ENCODE measurements around the gene PDAP1. TPM values are rescaled to one million over a fixed set of nuclear protein-coding genes. Genes with fewer than 3 reads are reported as not detected.
A peak's percentile ranks its signal among the peaks of the same experiment; 100 is the strongest.

Gene PDAP1
- total and polyA plus RNA-seq, 7 donors: 84.5 to 194 (median 89.5) TPM

DNA sequence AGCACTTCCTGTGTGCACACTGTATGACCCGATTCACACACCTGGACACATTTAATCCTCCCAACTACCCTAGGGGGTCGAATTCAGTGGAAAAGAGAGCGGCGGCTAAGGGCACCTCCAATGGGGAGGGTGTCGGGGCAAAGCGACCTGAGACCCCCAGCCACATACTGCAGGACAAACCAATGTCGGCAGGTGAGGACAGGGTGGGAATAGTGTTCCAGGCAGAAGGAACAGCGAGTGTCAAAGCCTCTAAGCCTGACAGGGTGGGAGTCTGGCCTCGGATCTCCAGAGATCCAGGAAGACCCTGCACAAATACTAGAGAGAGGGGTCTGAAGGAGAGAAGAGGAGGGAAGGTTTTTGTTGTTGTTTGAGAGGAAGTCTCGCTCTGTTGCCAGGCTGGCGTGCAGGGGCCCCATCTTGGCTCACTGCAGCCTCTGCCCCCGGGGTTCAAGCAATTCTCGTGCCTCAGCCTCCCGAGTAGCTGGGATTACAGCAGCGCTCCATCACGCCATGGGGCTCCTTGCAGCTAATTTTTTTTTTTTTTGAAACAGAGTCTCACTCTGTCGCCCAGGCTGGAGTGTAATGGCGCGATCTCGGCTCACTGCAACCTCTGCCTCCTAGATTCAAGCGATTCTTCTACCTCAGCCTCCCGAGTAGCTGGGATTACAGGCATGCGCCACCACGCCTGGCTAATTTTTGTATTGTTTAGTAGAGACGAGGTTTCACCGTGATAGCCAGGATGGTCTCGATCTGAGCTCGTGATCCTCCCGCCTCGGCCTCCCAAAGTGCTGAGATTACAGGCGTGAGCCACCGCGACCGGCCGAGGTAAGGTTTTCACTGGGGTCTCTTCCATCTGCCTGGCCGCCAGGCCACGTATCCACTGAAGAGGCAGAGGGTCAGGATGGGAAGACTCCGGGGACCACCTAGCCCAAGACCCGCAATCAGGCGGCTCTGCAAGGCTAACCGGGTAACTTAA lies 35.0 kb downstream of the PDAP1 start:
- H3K9me3 ChIP-seq: no peaks in the 10 kb centered on the region
- no peak for TF ChIP-seq POLR2A (IDR thresholded peaks at IDR 0.05)
- TF ChIP-seq POLR2AphosphoS5 (IDR thresholded peaks at IDR 0.05): no peak
- no peak for TF ChIP-seq EP300 (IDR thresholded peaks at IDR 0.05)
- no peak for TF ChIP-seq CTCF (IDR thresholded peaks at IDR 0.05)
- no peaks in the 10 kb centered on the region for H3K36me3 ChIP-seq
- H3K27ac ChIP-seq: peak overlapping the region; percentile 82 to 89 (median 85)
- intact Hi-C loops (cut with DNase I): loop anchor here (1.0 kb wide), 1 partner anchor 35 kb away; the partner anchor contains the start of genes BUD31 and PDAP1
- H3K4me3 ChIP-seq: peak overlapping the region in 3 of 4 donors; percentile 74 to 100 (median 82)
- peak; percentile 55 for DNase-seq
- peaks cover 0 to 31% (median 22%) of the 10 kb centered on the region in 4 donors for H3K4me1 ChIP-seq
- WGBS, 2 donors: 73 to 87% methylated on average over 41 of the region's 41 CpGs
- no peaks in the 10 kb centered on the region for H3K27me3 ChIP-seq

- Histone ChIP-seq H3K27me3 (no peaks in the 10 kb centered on the region), H3K4me3 (no peak overlapping the region), H3K9me3 (no peaks in the 10 kb centered on the region), H3K4me1 (peaks cover 0 to 31% (median 22%) of the 10 kb centered on the region in 4 donors), H3K27ac (peak overlapping the region; percentile 51 to 89 (median 84)), H3K36me3 (peaks cover 0 to 3% (median 0%) of the 10 kb centered on the region in 4 donors)
- intact Hi-C loops (cut with DNase I): no loop called here
- WGBS, 2 donors: 20 to 57% methylated on average over 21 of the region's 21 CpGs
- peak; percentile 71 for DNase-seq
- TF ChIP-seq POLR2AphosphoS5 (IDR thresholded peaks at IDR 0.05): peak in 3 of 4 donors; percentile 32 to 62 (median 41)
- TF ChIP-seq POLR2A (IDR thresholded peaks at IDR 0.05): no peak
These were observed 35.9 kb downstream of the PDAP1 start for GRCh38 chr7:99372275-99373090.

DNA sequence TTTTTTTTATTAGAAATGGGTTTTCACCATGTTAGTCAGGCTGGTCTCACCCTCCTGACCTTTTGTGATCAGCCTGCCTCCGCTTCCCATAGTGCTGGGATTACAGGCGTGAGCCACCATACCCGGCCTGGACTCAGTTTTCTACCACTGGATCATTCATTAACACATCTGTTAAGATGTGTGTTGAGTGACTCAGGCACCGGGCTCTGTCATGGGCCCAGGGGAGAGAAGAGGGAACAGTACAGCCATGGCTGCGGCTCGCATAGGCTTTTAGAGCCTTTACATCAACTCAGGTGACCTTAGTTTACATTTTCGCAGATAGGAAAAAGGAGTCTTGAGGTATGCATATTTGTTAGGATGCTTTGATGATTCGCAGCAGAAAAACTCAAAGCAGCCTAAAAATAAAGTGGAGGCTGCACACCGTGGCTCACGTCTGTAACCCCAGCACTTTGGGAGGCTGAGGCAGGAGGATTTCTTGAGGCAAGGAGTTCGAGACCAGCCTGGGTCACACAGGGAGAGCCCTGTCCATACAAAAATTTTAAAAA lies 36.9 kb downstream of the PDAP1 start:
- 93 to 94% methylated on average over 11 of the region's 11 CpGs for WGBS, 2 donors
- intact Hi-C loops (cut with DNase I): no loop called here
- Histone ChIP-seq H3K4me1 (peaks cover 0 to 31% (median 22%) of the 10 kb centered on the region in 4 donors), H3K4me3 (no peak overlapping the region), H3K36me3 (peaks cover 0 to 13% (median 7%) of the 10 kb centered on the region in 4 donors), H3K27ac (peak overlapping the region in 3 of 4 donors; percentile 82 to 89 (median 86)), H3K27me3 (no peaks in the 10 kb centered on the region), H3K9me3 (no peaks in the 10 kb centered on the region)
- TF ChIP-seq POLR2A (IDR thresholded peaks at IDR 0.05): no peak
- TF ChIP-seq CTCF (IDR thresholded peaks at IDR 0.05): no peak
- TF ChIP-seq POLR2AphosphoS5 (IDR thresholded peaks at IDR 0.05): no peak
- no peak for TF ChIP-seq EP300 (IDR thresholded peaks at IDR 0.05)
- peak; percentile 44 for DNase-seq

DNA sequence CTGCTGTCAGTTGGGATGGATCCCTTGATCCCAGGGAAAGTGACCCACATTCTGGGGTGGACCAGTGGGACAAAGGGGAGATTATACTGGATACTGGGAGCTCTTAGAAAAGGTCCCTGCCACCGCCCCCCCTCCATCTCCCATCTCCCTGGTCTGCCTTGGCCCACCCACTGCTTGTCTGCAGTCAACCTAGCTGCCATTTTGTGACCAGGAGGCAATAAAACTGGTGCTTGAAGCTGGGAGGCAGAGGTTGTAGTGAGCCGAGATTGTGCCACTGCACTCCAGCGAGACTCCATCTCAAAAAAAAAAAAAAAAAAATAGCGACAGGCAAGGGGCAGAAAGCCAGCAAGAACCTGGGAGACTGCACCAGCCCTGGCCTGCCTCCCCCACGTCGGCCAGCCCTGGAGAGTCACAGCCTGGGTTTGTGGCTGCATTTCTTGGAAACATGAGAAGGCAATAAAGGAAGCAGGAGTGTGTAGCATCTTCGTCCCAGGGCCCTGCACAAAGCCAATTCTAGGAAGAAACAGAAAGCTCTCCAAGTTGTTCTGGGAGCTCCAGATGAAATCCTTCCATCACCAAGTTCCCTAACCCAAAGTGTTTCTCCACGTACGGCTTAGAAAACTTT lies 38.5 kb downstream of the PDAP1 start:
- peaks cover 0 to 29% (median 17%) of the 10 kb centered on the region in 4 donors for H3K36me3 ChIP-seq
- TF ChIP-seq CTCF (IDR thresholded peaks at IDR 0.05): no peak
- no peak for TF ChIP-seq EP300 (IDR thresholded peaks at IDR 0.05)
- no peaks in the 10 kb centered on the region for H3K9me3 ChIP-seq
- peak overlapping the region; percentile 10 to 86 (median 38) for H3K27ac ChIP-seq
- intact Hi-C loops (cut with DNase I): no loop called here
- DNase-seq: no peak
- no peaks in the 10 kb centered on the region for H3K27me3 ChIP-seq
- 77 to 82% methylated on average over 9 of the region's 9 CpGs for WGBS, 2 donors
- no peak overlapping the region for H3K4me3 ChIP-seq
- peaks cover 0 to 20% (median 11%) of the 10 kb centered on the region in 4 donors for H3K4me1 ChIP-seq

Measured in sigmoid colon (tissue), 7 donors.